ENCODE results near the gene CAPS. TPM values are rescaled to one million over a fixed set of nuclear protein-coding genes. Genes with fewer than 3 reads are reported as not detected.

Gene CAPS
- polyA plus RNA-seq, 2 of the 4 experiments (the other 2 are of a cell fraction), result 1.4 to 1.7 TPM

DNA sequence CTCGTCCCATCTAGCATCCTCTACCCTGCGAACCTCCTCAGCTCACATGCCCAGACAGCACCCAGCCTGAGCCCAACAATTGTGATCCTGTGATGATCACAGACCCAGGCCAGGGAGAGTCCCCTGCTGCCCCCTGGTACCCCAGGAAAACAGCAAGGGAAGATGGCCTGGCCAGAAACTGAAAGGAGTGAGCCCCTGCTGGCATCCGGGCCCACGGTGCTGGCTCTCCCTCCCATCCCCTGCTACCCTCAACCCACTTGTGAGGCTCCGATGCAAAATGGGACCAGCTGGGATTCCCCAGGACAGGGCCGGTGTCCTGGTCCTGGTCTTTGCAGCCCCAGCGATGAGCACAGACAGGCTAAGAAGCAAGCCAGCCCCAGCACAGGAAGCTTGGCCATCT lies 49.8 kb downstream of the CAPS start (continued):
- TF ChIP-seq FOSB (CRISPR knock-in tag; IDR thresholded peaks at IDR 0.05), result no peak
- TF ChIP-seq, protein P1, sequence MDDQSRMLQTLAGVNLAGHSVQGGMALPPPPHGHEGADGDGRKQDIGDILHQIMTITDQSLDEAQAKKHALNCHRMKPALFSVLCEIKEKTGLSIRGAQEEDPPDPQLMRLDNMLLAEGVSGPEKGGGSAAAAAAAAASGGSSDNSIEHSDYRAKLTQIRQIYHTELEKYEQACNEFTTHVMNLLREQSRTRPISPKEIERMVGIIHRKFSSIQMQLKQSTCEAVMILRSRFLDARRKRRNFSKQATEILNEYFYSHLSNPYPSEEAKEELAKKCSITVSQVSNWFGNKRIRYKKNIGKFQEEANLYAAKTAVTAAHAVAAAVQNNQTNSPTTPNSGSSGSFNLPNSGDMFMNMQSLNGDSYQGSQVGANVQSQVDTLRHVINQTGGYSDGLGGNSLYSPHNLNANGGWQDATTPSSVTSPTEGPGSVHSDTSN (IDR thresholded peaks at IDR 0.05), result no peak

DNA sequence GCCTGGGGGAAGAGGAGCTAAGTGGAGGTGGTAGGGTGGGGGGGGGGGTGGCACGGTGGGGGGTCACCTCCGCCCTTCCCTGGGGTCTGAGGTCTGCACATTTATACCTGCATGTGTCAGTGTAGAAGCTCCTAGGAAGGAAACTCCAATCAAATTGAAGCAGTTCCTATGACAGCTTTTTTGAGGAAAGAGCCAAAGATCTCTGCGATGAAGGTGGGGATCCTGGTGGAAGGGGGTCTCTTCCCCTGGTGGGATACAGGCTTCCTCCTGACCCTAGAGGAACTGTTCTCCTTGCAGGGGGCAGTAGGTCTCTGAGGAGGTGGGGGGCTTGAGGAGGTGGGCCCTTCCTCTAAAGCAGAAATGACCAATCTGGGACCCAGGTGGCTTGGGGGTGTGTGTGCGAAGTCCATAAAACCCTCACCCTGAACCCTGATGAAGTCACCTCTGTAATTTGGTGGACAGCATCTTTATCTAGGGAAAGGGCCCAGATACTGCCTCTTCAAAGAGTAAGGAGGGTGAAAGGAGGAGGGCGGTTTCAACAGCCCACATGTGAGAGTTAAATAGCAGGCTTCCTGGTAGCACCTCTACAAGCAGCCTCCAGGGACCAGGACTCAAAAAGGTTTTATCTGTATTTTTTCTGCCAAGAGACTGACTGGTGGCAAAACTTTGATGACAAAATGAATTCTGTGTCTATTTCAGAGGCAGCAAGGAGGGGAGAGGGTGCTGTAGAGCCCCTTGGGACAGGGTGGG lies 50.9 kb downstream of the CAPS start:
- POLR2A ChIA-PET, result no interaction called here
- no peak for TF ChIP-seq MAFK (IDR thresholded peaks at IDR 0.05; ENCODE audit: partially characterized antibody)
- no peak for TF ChIP-seq ELK1 (IDR thresholded peaks at IDR 0.05; ENCODE audit: low read depth, low read length)
- TF ChIP-seq, protein P1 (IDR thresholded peaks at IDR 0.05), result no peak
- no peak for TF ChIP-seq RCOR1 (IDR thresholded peaks at IDR 0.05; ENCODE audit: low read depth, low read length)
- no peak for TF ChIP-seq JUNB (IDR thresholded peaks at IDR 0.05)
- TF ChIP-seq, protein P2, sequence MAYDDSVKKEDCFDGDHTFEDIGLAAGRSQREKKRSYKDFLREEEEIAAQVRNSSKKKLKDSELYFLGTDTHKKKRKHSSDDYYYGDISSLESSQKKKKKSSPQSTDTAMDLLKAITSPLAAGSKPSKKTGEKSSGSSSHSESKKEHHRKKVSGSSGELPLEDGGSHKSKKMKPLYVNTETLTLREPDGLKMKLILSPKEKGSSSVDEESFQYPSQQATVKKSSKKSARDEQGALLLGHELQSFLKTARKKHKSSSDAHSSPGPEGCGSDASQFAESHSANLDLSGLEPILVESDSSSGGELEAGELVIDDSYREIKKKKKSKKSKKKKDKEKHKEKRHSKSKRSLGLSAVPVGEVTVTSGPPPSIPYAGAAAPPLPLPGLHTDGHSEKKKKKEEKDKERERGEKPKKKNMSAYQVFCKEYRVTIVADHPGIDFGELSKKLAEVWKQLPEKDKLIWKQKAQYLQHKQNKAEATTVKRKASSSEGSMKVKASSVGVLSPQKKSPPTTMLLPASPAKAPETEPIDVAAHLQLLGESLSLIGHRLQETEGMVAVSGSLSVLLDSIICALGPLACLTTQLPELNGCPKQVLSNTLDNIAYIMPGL (CRISPR knock-in tag; IDR thresholded peaks at IDR 0.05; ENCODE audit: borderline replicate concordance), result no peak
- no peak for TF ChIP-seq ZNF302 (CRISPR knock-in tag; IDR thresholded peaks at IDR 0.05)
- TF ChIP-seq CEBPB (IDR thresholded peaks at IDR 0.05), result no peak
- TF ChIP-seq TFCP2L1 (CRISPR knock-in tag; IDR thresholded peaks at IDR 0.05), result no peak
- TF ChIP-seq CHD4 (IDR thresholded peaks at IDR 0.05; ENCODE audit: borderline replicate concordance), result no peak
- CTCF ChIA-PET, result interaction anchor here (1.1 to 2.1 kb wide), 2 partner anchors 22 to 58 kb away, joined by 5 to 7 read pairs; no protein-coding TSS in a partner anchor
- WGBS (ENCODE audit: missing lambda C conversion rate), result 90% methylated on average over 3 of the region's 5 CpGs
- no peak for ATAC-seq
- Histone ChIP-seq H3K9me3 (no peaks in the 10 kb centered on the region), H3K27ac (no peak overlapping the region), H3K4me1 (peaks cover 10% of the 10 kb centered on the region; the same call in 2 of the 3 replicates), H3K4me2 (no peak overlapping the region), H3K4me3 (no peak overlapping the region)
- no peak for DNase-seq (ENCODE audit: low read depth in 1 of 2, low spot score in 1 of 2)
- FAIRE-seq, result no peak

Other genes with a start within 250 kb of the CAPS start
- 19.1 and 20.5 TPM in 2 replicates for gene MICOS13, start 233.7 kb upstream of the CAPS start, polyA plus RNA-seq (2011; rRNA removed)
- 43.1 to 48.8 TPM (median 48.6 TPM) in 3 replicates for gene MICOS13, start 233.7 kb upstream of the CAPS start, polyA plus RNA-seq (2017; fragmentation: RNase III; extraction: RNeasy Plus Mini Kit Qiagen cat#74134 plus additional on column Dnase treatment)
- gene HSD11B1L, start 233.2 kb upstream of the CAPS start, polyA plus RNA-seq (2011; rRNA removed), result 2.5 and 2.8 TPM in 2 replicates
- gene HSD11B1L, start 233.2 kb upstream of the CAPS start, polyA plus RNA-seq (2017; fragmentation: RNase III; extraction: RNeasy Plus Mini Kit Qiagen cat#74134 plus additional on column Dnase treatment), result 2.7 to 4.8 TPM (median 4.8 TPM) in 3 replicates
- gene RPL36, start 224.0 kb upstream of the CAPS start, polyA plus RNA-seq (2011; rRNA removed), result 329 and 368 TPM in 2 replicates
- 1,385 to 1,590 TPM (median 1,396 TPM) in 3 replicates for gene RPL36, start 224.0 kb upstream of the CAPS start, polyA plus RNA-seq (2017; fragmentation: RNase III; extraction: RNeasy Plus Mini Kit Qiagen cat#74134 plus additional on column Dnase treatment)
- 41.2 and 42.7 TPM in 2 replicates for gene LONP1, start 194.1 kb upstream of the CAPS start, polyA plus RNA-seq (2011; rRNA removed)
- gene LONP1, start 194.1 kb upstream of the CAPS start, polyA plus RNA-seq (2017; fragmentation: RNase III; extraction: RNeasy Plus Mini Kit Qiagen cat#74134 plus additional on column Dnase treatment), result 65.2 to 68.9 TPM (median 66.4 TPM) in 3 replicates
- gene CATSPERD, start 193.6 kb upstream of the CAPS start, polyA plus RNA-seq (2011; rRNA removed), result 0.03 TPM in 1 of 2 replicates, not detected in the other
- 0.17 TPM in 1 of 3 replicates, not detected in the others for gene CATSPERD, start 193.6 kb upstream of the CAPS start, polyA plus RNA-seq (2017; fragmentation: RNase III; extraction: RNeasy Plus Mini Kit Qiagen cat#74134 plus additional on column Dnase treatment)
- gene PRR22, start 129.5 kb upstream of the CAPS start, polyA plus RNA-seq (2011; rRNA removed), result 0.46 and 0.65 TPM in 2 replicates
- gene PRR22, start 129.5 kb upstream of the CAPS start, polyA plus RNA-seq (2017; fragmentation: RNase III; extraction: RNeasy Plus Mini Kit Qiagen cat#74134 plus additional on column Dnase treatment), result 2.0 to 2.3 TPM (median 2.2 TPM) in 3 replicates
- 15.5 and 16.3 TPM in 2 replicates for gene DUS3L, start 123.1 kb upstream of the CAPS start, polyA plus RNA-seq (2011; rRNA removed)
- gene DUS3L, start 123.1 kb upstream of the CAPS start, polyA plus RNA-seq (2017; fragmentation: RNase III; extraction: RNeasy Plus Mini Kit Qiagen cat#74134 plus additional on column Dnase treatment), result 26.9 to 29.4 TPM (median 27.9 TPM) in 3 replicates
- 0.32 and 0.38 TPM in 2 replicates for gene NRTN, start 109.2 kb upstream of the CAPS start, polyA plus RNA-seq (2011; rRNA removed)
- 0.45 to 0.61 TPM (median 0.50 TPM) in 3 replicates for gene NRTN, start 109.2 kb upstream of the CAPS start, polyA plus RNA-seq (2017; fragmentation: RNase III; extraction: RNeasy Plus Mini Kit Qiagen cat#74134 plus additional on column Dnase treatment)
- gene FUT6, start 74.6 kb upstream of the CAPS start, polyA plus RNA-seq (2011; rRNA removed), result 0.12 TPM in 1 of 2 replicates, not detected in the other
- not detected in 3 replicates for gene FUT6, start 74.6 kb upstream of the CAPS start, polyA plus RNA-seq (2017; fragmentation: RNase III; extraction: RNeasy Plus Mini Kit Qiagen cat#74134 plus additional on column Dnase treatment)
- 0.09 and 0.20 TPM in 2 replicates for gene FUT3, start 62.8 kb upstream of the CAPS start, polyA plus RNA-seq (2011; rRNA removed)
- 0.09 TPM in 1 of 3 replicates, not detected in the others for gene FUT3, start 62.8 kb upstream of the CAPS start, polyA plus RNA-seq (2017; fragmentation: RNase III; extraction: RNeasy Plus Mini Kit Qiagen cat#74134 plus additional on column Dnase treatment)
- 0.04 TPM in 1 of 2 replicates, not detected in the other for gene FUT5, start 43.7 kb upstream of the CAPS start, polyA plus RNA-seq (2011; rRNA removed)
- gene FUT5, start 43.7 kb upstream of the CAPS start, polyA plus RNA-seq (2017; fragmentation: RNase III; extraction: RNeasy Plus Mini Kit Qiagen cat#74134 plus additional on column Dnase treatment), result not detected in 3 replicates
- gene NDUFA11, start 10.5 kb upstream of the CAPS start, polyA plus RNA-seq (2011; rRNA removed), result 75.0 and 98.5 TPM in 2 replicates
- gene NDUFA11, start 10.5 kb upstream of the CAPS start, polyA plus RNA-seq (2017; fragmentation: RNase III; extraction: RNeasy Plus Mini Kit Qiagen cat#74134 plus additional on column Dnase treatment), result 170 to 173 TPM (median 171 TPM) in 3 replicates
- 1.1 and 1.5 TPM in 2 replicates for gene VMAC, start 9.4 kb upstream of the CAPS start, polyA plus RNA-seq (2011; rRNA removed)
- gene VMAC, start 9.4 kb upstream of the CAPS start, polyA plus RNA-seq (2017; fragmentation: RNase III; extraction: RNeasy Plus Mini Kit Qiagen cat#74134 plus additional on column Dnase treatment), result 0.79 to 1.6 TPM (median 1.4 TPM) in 3 replicates
- 39.2 and 43.3 TPM in 2 replicates for gene RANBP3, start 63.9 kb downstream of the CAPS start, polyA plus RNA-seq (2011; rRNA removed)
- 48.0 to 54.7 TPM (median 53.5 TPM) in 3 replicates for gene RANBP3, start 63.9 kb downstream of the CAPS start, polyA plus RNA-seq (2017; fragmentation: RNase III; extraction: RNeasy Plus Mini Kit Qiagen cat#74134 plus additional on column Dnase treatment)
- gene RFX2, start 196.2 kb downstream of the CAPS start, polyA plus RNA-seq (2011; rRNA removed), result 3.9 and 4.0 TPM in 2 replicates
- 3.7 to 4.9 TPM (median 4.3 TPM) in 3 replicates for gene RFX2, start 196.2 kb downstream of the CAPS start, polyA plus RNA-seq (2017; fragmentation: RNase III; extraction: RNeasy Plus Mini Kit Qiagen cat#74134 plus additional on column Dnase treatment)
- gene ACSBG2, start 221.4 kb downstream of the CAPS start, polyA plus RNA-seq (2011; rRNA removed), result not detected in 2 replicates
- not detected in 3 replicates for gene ACSBG2, start 221.4 kb downstream of the CAPS start, polyA plus RNA-seq (2017; fragmentation: RNase III; extraction: RNeasy Plus Mini Kit Qiagen cat#74134 plus additional on column Dnase treatment)